GM12891 (cell line): ENCODE results near the gene LYRM9.
"Not testable (repeated sequence)": the region's sequence is repeated elsewhere in the genome, so short reads cannot be mapped to it uniquely, and the experiment has no call there.

Experiments
- DNase-seq: peaks from one replicate; pipeline ENCODE4 v3.0.0; 2011; ENCODE audit warnings: low spot score; ENCODE audit not compliant: insufficient read length
- FAIRE-seq: peaks from 2 replicates; lab custom pipeline; 2011; peaks lifted over from hg19 to GRCh38; lab: Jason Lieb, UNC
- PAX5 ChIP-seq: IDR thresholded peaks from 2 replicates; pipeline ENCODE4 v1.6.1; 2011; ENCODE audit warnings: low read length, moderate library complexity, mild to moderate bottlenecking; ENCODE audit not compliant: insufficient read depth, severe bottlenecking
- POLR2A ChIP-seq: IDR thresholded peaks from 2 replicates; pipeline ENCODE4 v1.6.1; 2011; ENCODE audit warnings: low read depth, low read length, control low read depth
- POLR2AphosphoS5 ChIP-seq: IDR thresholded peaks from 2 replicates; pipeline ENCODE4 v1.6.1; 2011; ENCODE audit warnings: low read depth, low read length, control low read depth
- POU2F2 ChIP-seq: IDR thresholded peaks from 2 replicates; pipeline ENCODE4 v1.6.1; 2011; ENCODE audit warnings: low read depth, mild to moderate bottlenecking, control low read depth, low read length, moderate library complexity
- SPI1 ChIP-seq: IDR thresholded peaks from 2 replicates; pipeline ENCODE4 v1.6.1; 2011; ENCODE audit warnings: low read depth, low read length, control low read depth
- TAF1 ChIP-seq: IDR thresholded peaks from 2 replicates; pipeline ENCODE4 v1.6.1; 2011; ENCODE audit warnings: low read depth, low read length, control low read depth

The LYRM9 gene

DNA sequence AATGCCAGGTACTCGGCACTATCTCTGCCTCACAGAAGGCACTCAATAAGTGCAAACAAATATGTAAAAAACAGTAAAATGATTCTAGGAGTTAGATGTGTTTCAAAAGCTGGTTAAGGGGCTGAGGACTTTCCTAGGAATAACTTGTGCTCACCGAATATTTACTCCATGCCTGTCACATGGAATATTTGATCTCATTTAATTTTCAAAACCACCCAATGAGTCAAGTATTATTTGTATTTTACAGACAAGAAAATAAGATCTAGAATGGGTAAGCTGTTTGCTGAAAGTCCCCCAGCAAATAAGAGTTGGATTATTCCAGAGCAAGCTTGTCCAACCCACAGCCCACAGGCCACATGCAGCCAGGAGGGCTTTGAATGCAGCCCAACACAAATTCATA is 34.6 kb upstream of the LYRM9 start:
- DNase-seq (no peak), FAIRE-seq (no peak)
- no peak for TF ChIP-seq POU2F2
- no peak for TF ChIP-seq TAF1
- no peak for TF ChIP-seq POLR2AphosphoS5
- TF ChIP-seq PAX5 = no peak
- TF ChIP-seq POLR2A = no peak
- TF ChIP-seq SPI1 = no peak

DNA sequence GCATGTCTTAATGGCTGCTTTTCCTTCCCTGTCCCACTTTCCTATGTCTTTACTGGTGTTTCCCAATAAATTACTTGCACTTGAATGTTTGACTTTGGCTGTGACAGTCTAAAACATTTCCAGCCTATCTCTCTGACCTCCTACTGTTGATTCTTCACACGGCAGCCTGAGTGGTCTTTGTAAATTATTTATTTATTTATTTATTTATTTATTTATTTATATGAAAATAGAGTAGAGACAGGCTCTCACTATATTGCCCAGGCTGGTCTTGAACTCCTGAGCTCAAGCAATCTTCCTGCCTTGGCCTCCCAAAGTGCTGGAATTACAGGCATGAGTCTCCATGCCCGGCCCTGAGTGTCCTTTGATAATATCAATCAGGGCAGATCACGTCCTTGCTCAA is 28.4 kb upstream of the LYRM9 start:
- TF ChIP-seq TAF1 = no peak
- no peak for TF ChIP-seq SPI1
- TF ChIP-seq POLR2AphosphoS5 = no peak
- TF ChIP-seq POU2F2 = no peak
- no peak for TF ChIP-seq POLR2A
- no peak for TF ChIP-seq PAX5
- DNase-seq = no peak
- no peak for FAIRE-seq

DNA sequence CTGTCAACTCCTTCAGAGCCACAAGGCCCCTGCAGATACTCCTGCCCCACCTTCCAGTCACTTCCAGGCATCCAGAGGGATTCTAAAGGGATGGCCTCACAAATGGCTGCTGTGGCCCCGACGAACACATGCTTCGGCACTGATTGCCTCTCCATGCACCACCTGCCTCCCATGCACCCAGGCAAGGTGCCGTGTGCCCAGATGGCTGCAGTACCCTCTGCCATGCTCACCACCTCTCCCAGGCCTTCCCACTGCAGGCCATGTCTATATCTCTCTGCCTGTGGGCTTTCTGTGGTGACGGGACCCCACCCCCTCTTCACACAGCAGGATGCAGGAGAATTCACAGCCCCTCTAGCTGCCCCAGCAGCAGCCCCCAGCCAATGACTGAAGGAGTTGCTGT is 27.9 kb upstream of the LYRM9 start:
- no peak for FAIRE-seq

DNA sequence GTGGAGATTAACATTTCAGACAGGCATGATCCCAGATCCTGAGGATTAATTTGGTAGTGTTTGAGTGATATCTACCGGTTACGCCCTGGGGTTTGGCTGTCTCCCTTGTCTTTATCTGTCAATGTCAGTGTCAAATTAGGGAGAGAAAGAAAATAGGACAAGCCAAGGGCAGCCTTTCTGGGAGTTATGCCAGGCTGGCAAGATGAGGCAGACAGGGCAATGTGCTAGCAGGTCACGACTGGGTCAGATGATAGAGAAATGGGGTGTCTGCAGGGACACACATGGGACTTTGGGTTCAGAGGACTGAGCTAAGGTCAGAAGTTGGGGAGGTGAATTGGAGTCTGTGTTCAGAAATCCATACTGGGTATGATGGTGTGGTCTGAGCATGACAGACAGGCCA is 27.4 kb upstream of the LYRM9 start:
- TF ChIP-seq SPI1 = no peak
- no peak for TF ChIP-seq POLR2AphosphoS5
- no peak for TF ChIP-seq POU2F2
- TF ChIP-seq POLR2A = no peak
- TF ChIP-seq TAF1 = no peak
- no peak for TF ChIP-seq PAX5
- DNase-seq = no peak
- no peak for FAIRE-seq

More for the DNA sequence above, 27.9 kb upstream of the LYRM9 start:
- no peak for TF ChIP-seq POLR2A
- TF ChIP-seq SPI1 = no peak
- no peak for TF ChIP-seq POLR2AphosphoS5
- no peak for TF ChIP-seq POU2F2
- TF ChIP-seq PAX5 = no peak
- TF ChIP-seq TAF1 = no peak
- DNase-seq = no peak

DNA sequence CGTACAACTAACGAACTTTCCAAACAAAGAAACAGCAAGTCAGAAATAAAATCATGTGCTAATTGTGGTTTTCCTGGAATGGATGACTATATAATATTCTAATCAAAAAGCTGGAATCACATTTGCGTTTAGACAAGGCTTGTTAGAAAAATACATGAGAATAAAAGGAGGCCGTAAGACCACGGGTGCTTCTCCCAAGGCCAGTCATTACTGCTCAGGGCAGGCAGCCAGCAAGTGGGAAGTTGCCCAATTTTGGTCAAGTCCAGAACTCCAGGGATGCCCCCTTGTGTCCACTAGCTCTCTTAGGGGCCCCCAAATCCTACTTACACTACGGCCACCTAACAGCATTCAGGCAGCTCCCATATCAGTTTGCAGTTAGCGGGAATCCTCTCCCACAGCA is 25.9 kb upstream of the LYRM9 start:
- DNase-seq (no peak), FAIRE-seq (no peak)
- TF ChIP-seq POLR2AphosphoS5 = no peak
- no peak for TF ChIP-seq SPI1
- TF ChIP-seq PAX5 = no peak
- no peak for TF ChIP-seq POU2F2
- no peak for TF ChIP-seq POLR2A
- no peak for TF ChIP-seq TAF1

DNA sequence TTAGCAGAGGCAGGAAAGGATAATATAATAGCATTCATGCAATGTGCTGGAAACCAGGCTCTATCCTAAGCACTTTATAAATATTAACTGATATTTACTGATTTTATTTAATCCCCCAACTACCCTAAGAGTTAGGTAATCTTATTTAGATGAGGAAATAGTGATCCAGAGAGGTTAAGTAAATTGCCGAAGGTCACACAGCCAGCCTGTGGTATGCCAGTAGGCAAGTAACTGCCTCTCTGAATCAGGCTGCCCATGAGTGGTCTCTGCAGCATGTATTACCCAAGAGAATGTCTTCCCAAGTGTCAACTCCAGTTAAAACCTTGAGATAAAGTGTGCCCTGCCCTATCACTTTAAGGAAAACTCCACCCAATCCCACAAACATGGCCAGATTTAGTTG is 25.3 kb upstream of the LYRM9 start:
- FAIRE-seq = no peak
- no peak for DNase-seq
- TF ChIP-seq TAF1 = no peak

DNA sequence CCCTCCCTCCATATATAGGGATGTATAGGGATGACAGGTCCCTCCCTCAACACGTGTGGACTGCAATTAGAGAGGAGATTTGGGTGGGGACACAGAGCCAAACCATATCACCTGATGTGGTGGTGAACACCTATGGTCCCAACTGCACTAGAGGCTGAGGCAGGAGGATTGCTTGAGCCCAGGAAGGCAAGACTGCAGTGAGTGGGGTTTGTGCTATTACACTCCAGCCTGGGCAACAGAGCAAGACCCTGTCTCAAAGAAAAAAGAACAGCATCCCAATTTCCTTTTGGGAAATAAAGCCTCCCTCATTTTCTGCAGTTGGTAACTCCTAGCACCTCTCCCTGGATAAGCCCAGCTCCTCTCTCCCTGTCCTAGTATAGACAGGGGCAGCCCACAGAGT is 23.8 kb upstream of the LYRM9 start:
- FAIRE-seq (no peak), DNase-seq (no peak)
- TF ChIP-seq POU2F2 (no peak), POLR2AphosphoS5 (no peak), TAF1 (no peak), PAX5 (no peak), POLR2A (no peak)

DNA sequence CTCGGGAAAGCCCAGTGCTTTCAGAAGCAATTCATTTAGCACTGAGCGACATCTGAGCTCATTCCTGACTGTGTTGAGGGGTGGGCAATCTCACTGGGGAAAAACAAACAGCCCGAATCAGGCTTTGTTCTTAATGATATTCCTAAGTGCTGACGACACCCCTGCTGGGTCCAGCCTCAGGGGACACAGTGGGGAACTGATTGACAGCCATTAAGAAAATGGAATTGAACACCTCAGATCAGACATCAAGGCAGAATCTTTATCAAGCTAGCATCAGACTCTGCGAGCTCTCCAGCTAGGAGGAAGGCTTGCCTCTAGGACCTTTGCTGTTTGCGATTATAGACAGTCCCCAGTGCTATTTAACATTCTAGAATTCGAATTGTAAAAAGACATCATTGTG is 22.5 kb upstream of the LYRM9 start:
- no peak for FAIRE-seq
- TF ChIP-seq TAF1 (no peak), POU2F2 (no peak), SPI1 (no peak), POLR2AphosphoS5 (no peak), POLR2A (no peak), PAX5 (no peak)
- no peak for DNase-seq

DNA sequence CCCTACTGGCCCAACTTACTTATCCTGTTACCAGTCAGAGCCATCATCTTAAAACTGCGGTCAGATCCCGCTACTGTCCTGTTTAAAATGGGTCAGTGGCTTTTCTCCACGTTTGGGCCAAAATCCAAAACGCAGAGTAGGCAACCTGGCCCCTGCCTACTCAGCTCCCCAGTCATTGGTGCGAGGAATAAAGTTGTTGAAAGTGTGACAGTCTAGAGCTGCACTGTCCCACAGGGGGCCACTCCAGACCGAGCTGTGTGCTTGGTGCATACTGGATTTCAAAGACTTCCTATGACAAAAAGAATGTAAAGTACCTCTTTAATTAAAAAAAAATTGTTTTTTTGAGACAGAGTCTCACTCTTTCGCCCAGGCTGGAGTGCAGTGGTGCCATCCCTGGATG is 21.2 kb upstream of the LYRM9 start:
- no peak for FAIRE-seq
- TF ChIP-seq POU2F2 = no peak
- TF ChIP-seq POLR2AphosphoS5 = no peak
- TF ChIP-seq TAF1 = no peak
- no peak for TF ChIP-seq POLR2A
- no peak for TF ChIP-seq SPI1
- TF ChIP-seq PAX5 = no peak
- no peak for DNase-seq

DNA sequence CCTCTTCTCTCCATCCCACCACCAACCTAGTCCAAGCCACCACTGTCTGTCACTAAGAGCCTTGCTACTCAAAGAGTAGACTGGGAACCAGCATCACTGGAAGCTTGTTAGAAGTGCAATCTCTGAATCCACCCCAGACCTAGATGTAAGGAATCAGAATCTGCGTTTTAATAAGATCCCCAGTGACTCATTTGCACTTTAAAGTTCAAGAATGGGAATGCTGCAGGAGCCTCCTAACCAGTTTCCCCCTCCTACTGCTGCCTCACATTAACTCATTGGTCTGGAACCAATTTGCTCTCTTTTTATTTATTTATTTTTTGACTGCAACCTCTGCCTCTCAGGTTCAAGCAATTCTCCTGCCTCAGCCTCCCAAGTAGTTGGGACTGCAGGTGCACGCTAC is 19.8 kb upstream of the LYRM9 start:
- TF ChIP-seq POLR2A = no peak
- TF ChIP-seq TAF1 = no peak
- TF ChIP-seq PAX5 = no peak
- TF ChIP-seq SPI1 = no peak
- no peak for TF ChIP-seq POU2F2
- no peak for TF ChIP-seq POLR2AphosphoS5
- DNase-seq (no peak), FAIRE-seq (no peak)

DNA sequence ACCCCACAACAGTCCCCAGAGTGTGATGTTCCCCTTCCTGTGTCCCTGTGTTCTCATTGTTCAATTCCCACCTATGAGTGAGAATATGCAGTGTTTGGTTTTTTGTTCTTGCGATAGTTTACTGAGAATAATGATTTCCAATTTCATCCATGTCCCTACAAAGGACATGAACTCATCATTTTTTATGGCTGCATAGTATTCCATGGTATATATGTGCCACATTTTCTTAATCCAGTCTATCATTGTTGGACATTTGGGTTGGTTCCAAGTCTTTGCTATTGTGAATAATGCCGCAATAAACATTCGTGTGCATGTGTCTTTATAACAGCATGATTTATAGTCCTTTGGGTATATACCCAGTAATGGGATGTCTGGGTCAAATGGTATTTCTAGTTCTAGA is 19.1 kb upstream of the LYRM9 start:
- not testable (repeated sequence) for FAIRE-seq, DNase-seq
